HFF-Myc (cell line): ENCODE results near the gene PALLD.

Experiments
- DNase-seq: peaks from one replicate; pipeline ENCODE4 v3.0.0-alpha.2; 2011; ENCODE audit warnings: low read depth; ENCODE audit errors: extremely low read depth
- H3K4me3 ChIP-seq: replicated peaks from 2 replicates; pipeline ENCODE4 v1.5.1; 2011; ENCODE audit warnings: low read depth, mild to moderate bottlenecking, control low read depth, low read length
- TF ChIP-seq, protein P1 (sequence below): IDR thresholded peaks from 2 replicates; pipeline ENCODE4 v1.5.1; 2012; ENCODE audit warnings: mild to moderate bottlenecking, low read depth, low read length, control low read depth; ENCODE audit errors: missing control alignments

PALLD gene

DNA sequence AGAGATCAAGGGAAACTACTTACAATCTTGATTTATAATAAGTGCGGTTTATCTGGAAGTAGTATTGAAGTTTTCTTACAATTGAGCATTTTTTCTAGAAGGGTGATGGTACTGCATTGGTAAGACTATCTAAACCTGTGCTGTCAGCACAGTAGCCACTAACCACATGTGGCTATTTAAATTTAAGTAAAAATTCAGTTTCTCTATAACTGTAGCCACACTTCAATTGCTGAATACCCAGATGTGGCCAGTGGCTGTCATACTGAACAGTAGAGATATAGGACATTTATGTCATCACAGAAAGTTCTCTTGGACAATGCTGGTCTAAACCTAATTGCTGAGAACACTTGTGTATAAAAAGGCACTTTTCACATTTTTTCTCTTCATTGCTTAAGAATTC is 290.5 kb downstream of the PALLD start:
- DNase-seq, result no peak
- no peak overlapping the region for H3K4me3 ChIP-seq
- TF ChIP-seq, protein P1, sequence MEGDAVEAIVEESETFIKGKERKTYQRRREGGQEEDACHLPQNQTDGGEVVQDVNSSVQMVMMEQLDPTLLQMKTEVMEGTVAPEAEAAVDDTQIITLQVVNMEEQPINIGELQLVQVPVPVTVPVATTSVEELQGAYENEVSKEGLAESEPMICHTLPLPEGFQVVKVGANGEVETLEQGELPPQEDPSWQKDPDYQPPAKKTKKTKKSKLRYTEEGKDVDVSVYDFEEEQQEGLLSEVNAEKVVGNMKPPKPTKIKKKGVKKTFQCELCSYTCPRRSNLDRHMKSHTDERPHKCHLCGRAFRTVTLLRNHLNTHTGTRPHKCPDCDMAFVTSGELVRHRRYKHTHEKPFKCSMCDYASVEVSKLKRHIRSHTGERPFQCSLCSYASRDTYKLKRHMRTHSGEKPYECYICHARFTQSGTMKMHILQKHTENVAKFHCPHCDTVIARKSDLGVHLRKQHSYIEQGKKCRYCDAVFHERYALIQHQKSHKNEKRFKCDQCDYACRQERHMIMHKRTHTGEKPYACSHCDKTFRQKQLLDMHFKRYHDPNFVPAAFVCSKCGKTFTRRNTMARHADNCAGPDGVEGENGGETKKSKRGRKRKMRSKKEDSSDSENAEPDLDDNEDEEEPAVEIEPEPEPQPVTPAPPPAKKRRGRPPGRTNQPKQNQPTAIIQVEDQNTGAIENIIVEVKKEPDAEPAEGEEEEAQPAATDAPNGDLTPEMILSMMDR, result no peak

DNA sequence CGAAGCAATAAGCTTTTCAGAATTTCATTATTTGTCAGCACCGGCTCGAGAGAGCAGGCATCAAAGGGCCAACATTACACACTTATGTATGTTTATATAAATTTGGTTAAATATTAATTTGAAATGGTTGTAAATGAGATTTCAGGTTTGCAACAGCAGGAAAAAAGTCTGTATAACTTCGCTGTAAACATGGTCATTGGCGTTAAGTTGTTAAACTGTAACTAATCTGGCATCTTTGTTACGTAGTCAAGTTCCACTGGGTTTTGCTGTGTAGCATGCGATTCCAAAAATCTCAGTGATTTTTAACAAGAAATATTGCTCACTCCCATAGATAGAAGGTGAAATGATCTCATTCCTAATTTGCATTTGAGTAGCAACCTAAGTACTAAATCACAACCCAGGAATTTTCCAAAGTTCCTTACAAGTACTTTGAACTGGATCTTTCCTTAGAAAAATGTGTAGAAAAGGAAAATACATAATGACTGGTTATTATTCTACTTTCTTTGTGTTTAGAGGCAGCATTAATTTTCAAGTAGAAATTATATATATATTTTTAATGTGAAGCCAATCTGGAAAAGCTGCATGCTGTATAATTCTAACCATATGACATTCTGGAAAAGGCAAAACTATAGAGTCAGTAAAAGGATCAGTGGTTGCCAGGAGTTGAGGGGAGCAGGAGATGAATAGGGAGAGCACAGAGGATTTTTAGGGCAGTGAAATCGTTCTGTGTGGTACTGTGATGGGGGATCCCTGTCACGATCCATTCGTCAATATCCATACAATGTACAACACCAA is 291.1 kb downstream of the PALLD start:
- H3K4me3 ChIP-seq, result no peak overlapping the region
- no peak for DNase-seq
- TF ChIP-seq, protein P1, result no peak

DNA sequence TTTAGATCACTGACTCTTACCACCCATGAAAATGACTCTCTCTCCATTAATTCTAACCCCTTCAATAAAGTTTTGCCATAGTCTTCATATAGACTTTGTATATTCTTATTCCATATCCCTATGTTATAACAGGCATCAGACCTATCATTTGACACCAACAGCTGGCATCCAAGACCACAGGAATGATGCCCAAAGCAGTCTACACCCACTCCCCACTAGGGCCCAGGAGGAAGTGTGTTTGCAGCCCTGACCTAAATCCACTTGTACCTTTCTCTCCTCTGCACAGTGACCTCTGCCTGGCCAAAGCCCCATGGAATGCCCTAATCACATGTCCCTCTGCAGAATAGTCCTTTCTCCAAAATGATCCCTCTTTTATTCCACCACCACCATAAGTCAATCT is 294.0 kb downstream of the PALLD start:
- DNase-seq, result no peak
- no peak overlapping the region for H3K4me3 ChIP-seq
- TF ChIP-seq, protein P1, result no peak

DNA sequence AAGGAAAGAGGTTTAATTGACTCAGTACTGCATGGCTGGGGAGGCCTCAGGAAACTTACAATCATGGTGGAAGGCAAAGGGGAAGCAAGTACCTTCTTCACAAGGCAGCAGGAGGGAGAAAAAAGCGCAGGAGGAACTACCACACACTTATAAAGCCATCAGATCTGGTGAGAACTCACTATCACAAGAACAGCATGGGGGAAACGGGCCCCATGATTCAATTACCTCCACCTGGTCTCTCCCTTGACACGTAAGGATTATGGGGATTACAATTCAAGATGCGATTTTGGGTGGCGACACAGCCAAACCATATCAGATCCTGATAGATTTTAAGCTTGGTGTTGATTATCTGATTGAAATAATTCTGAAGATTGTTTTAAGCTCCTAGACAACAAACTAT is 294.5 kb downstream of the PALLD start:
- no peak overlapping the region for H3K4me3 ChIP-seq
- DNase-seq, result no peak
- TF ChIP-seq, protein P1, result no peak

DNA sequence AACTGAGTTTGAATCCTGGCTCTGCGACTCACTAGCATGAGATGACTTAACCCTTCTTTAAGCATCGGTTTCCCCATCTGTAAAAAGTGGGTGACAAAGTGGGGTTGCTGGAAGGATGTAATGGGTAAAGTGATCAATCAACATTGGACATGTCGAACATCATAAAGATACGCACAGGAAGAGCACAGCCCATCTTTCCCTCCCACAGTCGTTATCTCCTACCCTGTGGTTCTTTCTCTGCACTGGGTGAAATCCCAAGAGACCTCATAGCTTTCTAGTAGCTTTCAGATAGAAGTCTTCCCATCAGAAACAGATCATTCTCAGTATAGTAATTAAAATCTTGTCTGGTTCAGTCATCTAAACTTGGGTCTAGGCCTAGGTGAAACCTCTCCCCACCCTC is 296.7 kb downstream of the PALLD start:
- TF ChIP-seq, protein P1, result no peak
- no peak for DNase-seq
- H3K4me3 ChIP-seq, result no peak overlapping the region

DNA sequence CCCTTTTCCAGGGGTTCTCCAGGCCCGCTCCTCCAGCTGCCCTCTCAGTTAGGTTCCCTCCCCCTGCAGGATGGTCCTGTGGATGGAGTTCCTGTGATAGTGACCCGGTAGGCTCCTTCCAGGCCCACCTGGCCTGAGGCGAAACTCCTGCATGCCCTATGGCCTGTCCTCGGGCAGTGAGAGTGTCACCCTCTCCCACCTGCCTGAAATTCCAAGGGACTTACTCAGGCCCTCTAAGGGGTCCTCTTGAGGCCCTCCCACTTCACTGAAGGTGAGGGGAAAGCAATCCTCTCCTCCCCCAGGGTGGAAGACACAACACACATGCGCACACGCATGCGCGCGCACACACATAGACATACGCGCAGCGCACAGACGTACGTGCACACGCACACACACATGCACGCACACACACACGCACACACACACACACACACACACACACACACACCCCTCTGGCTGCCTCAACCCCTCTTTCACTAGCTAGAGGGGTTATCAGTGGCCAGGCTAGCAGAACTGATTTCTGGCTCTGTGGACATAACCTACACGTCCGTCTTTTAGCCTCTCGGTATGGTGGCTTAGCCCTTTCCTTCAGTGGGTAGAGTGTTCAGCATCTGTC is 297.3 kb downstream of the PALLD start:
- no peak for DNase-seq
- TF ChIP-seq, protein P1, result no peak
- H3K4me3 ChIP-seq, result no peak overlapping the region
